GM18517 (cell line): Measurements from ENCODE around the gene KCNJ2.

Experiments
- ATAC-seq: cut with Tn5 transposase; IDR thresholded peaks from one replicate; pipeline ENCODE4 v1.9.1; 2021; ENCODE audit warnings: mild to moderate bottlenecking, moderate library complexity; ENCODE audit not compliant: unreplicated experiment

KCNJ2 gene

GRCh38 chr17:70158591-70158990, 10.7 kb upstream of the KCNJ2 start:
- ATAC-seq, result no peak

GRCh38 chr17:70159980-70160379, 9.4 kb upstream of the KCNJ2 start:
- no peak for ATAC-seq

- no peak for ATAC-seq
Observed at GRCh38 chr17:70161519-70161918, 7.8 kb upstream of the KCNJ2 start.

GRCh38 chr17:70165383-70165782, 3.9 kb upstream of the KCNJ2 start:
- no peak for ATAC-seq

GRCh38 chr17:70166615-70167014, 2.7 kb upstream of the KCNJ2 start:
- ATAC-seq, result no peak

- peak; percentile 20 for ATAC-seq
Observed at GRCh38 chr17:70168044-70168976, 1.0 kb upstream of the KCNJ2 start.

- ATAC-seq, result no peak
Observed at GRCh38 chr17:70169709-70170597, 621 bp downstream of the KCNJ2 start.

- ATAC-seq, result no peak
Observed at GRCh38 chr17:70171159-70171558, 1.8 kb downstream of the KCNJ2 start.

- no peak for ATAC-seq
Observed at GRCh38 chr17:70172449-70172848, 3.1 kb downstream of the KCNJ2 start.

GRCh38 chr17:70172923-70173322, 3.6 kb downstream of the KCNJ2 start:
- no peak for ATAC-seq

GRCh38 chr17:70173681-70174080, 4.3 kb downstream of the KCNJ2 start:
- ATAC-seq, result no peak

- ATAC-seq, result no peak
Observed at GRCh38 chr17:70181376-70181775, 12.0 kb downstream of the KCNJ2 start.

GRCh38 chr17:70181866-70182265, 12.5 kb downstream of the KCNJ2 start:
- no peak for ATAC-seq

- ATAC-seq, result no peak
Observed at GRCh38 chr17:70183508-70183907, 14.2 kb downstream of the KCNJ2 start.

GRCh38 chr17:70184207-70184606, 14.9 kb downstream of the KCNJ2 start:
- no peak for ATAC-seq

GRCh38 chr17:70184770-70185169, 15.4 kb downstream of the KCNJ2 start:
- no peak for ATAC-seq

- no peak for ATAC-seq
Observed at GRCh38 chr17:70185285-70185684, 16.0 kb downstream of the KCNJ2 start.

- no peak for ATAC-seq
Observed at GRCh38 chr17:70187383-70187782, 18.1 kb downstream of the KCNJ2 start.

- ATAC-seq, result no peak
Observed at GRCh38 chr17:70190959-70191805, 21.9 kb downstream of the KCNJ2 start.

GRCh38 chr17:70195091-70195490, 25.8 kb downstream of the KCNJ2 start:
- no peak for ATAC-seq
